ENCODE data around the gene VPS35L.

DNA sequence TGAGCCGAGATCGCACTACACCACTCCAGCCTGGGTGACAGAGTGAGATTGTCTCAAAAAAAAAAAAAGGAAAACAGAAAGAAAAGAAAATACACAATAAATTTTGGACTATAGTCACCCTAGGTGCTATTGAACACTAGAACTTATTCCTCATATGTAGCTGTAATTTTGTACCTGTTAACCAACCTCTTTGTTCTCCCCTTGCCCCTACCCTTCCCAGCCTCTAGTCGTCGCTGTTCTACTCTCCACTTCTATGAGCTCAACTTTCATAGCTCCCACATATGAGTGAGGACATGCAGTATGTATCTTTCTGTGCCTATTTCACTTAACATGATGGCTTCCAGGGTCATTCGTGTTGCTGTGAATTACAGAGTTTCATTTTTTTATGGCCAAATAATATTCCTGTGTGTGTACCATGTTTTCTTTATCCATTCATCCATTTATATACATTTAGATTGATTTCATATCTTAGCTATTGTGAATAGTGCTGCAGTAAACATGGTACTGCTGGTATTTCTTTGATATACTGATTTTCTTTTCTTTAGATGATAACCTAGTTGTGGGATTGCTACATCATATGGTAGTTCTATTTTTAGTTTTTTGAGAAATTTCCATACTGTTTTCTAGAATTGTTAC is 28.3 kb downstream of the VPS35L start:
- TF ChIP-seq SUZ12 (IDR thresholded peaks at IDR 0.05; ENCODE audit: extremely low read depth, insufficient read depth, insufficient read length) = no peak
- no peak for TF ChIP-seq YY1 (IDR thresholded peaks at IDR 0.05; ENCODE audit: insufficient read depth, insufficient read length)
- TF ChIP-seq ZNF274 (IDR thresholded peaks at IDR 0.05; ENCODE audit: low read depth, low read length) = no peak
